Panc1 (cell line): ENCODE data around the gene PPP1R36. TPM values are rescaled to one million over a fixed set of nuclear protein-coding genes. Genes with fewer than 3 reads are reported as not detected.

ENCODE experiments used
- ATAC-seq: fragments of 200-7000 bp; cut with Tn5 transposase; 2 replicates; pipeline ENCODE4 v1.9.1; 2020; ENCODE audit warnings: mild to moderate bottlenecking, moderate library complexity
- BruUV-seq: library from RNA; stranded (reverse); fragments of 400-500 nt; replicated peaks from 2 replicates; lab custom pipeline; 2021; lab: Mats Ljungman, UMichigan
- CTCF ChIA-PET: fragments of 300-600 bp; sonication (Branson Sonifier 250); formaldehyde crosslinking; loops from one replicate; lab custom pipeline; 2022; ENCODE audit warnings: antibody characterized with exemption; lab: Charles Lee
- POLR2A ChIA-PET: fragments of 300-600 bp; sonication (Branson Sonifier 250); formaldehyde crosslinking; loops from one replicate; lab custom pipeline; 2022; ENCODE audit warnings: antibody characterized with exemption; lab: Charles Lee
- DNase-seq: peaks from one replicate; pipeline ENCODE4 v3.0.0-alpha.2; 2010; ENCODE audit warnings: low read depth, low spot score
- H3K27ac ChIP-seq: 2 replicates; pipeline ENCODE4 v1.5.1; 2011; ENCODE audit warnings: mild to moderate bottlenecking, low read length, inconsistent platforms
- H3K27me3 ChIP-seq: fragments of 200-500 bp; sonication (Bioruptor generic); 2 replicates; pipeline ENCODE4 v1.6.0; 2014; ENCODE audit warnings: low read length, inconsistent platforms; ENCODE audit not compliant: control insufficient read depth, insufficient read depth
- H3K36me3 ChIP-seq: fragments of 200-500 bp; sonication (Bioruptor generic); 2 replicates; pipeline ENCODE4 v1.5.1; 2014; ENCODE audit warnings: inconsistent platforms, mild to moderate bottlenecking, low read length, moderate library complexity; ENCODE audit not compliant: control insufficient read depth, insufficient read depth
- H3K4me1 ChIP-seq: 2 replicates; pipeline ENCODE4 v1.5.1; 2011; ENCODE audit warnings: inconsistent platforms, mild to moderate bottlenecking, low read length, moderate library complexity; ENCODE audit not compliant: control insufficient read depth, insufficient read depth
- H3K4me3 ChIP-seq, 2 experiments: 2 replicates each; pipeline ENCODE4 v1.5.1; 2011 to 2012; ENCODE audit warnings: low read depth in 2 of 2, low read length in 2 of 2, mild to moderate bottlenecking in 2 of 2, inconsistent platforms in 1 of 2, moderate library complexity in 1 of 2
- H3K9me3 ChIP-seq: fragments of 200-500 bp; sonication (Bioruptor generic); 2 replicates; pipeline ENCODE4 v1.5.1; 2014; ENCODE audit warnings: low read depth, mild to moderate bottlenecking, inconsistent platforms, low read length, moderate library complexity; ENCODE audit not compliant: control insufficient read depth, insufficient read depth
- CTCF ChIP-seq: fragments of 450-650 bp; IDR thresholded peaks from 2 replicates; pipeline ENCODE4 v1.5.1; 2017; ENCODE audit warnings: mild to moderate bottlenecking
- POLR2AphosphoS5 ChIP-seq: IDR thresholded peaks from 2 replicates; pipeline ENCODE4 v1.6.1; 2012; ENCODE audit warnings: mild to moderate bottlenecking, low read depth, low read length, moderate library complexity
- REST ChIP-seq, 2 experiments: IDR thresholded peaks; 2 replicates each; pipeline ENCODE4 v1.6.1; 2011 to 2012; ENCODE audit warnings: low read depth in 2 of 2, control low read depth in 1 of 2, low read length in 1 of 2, mild to moderate bottlenecking in 1 of 2, moderate library complexity in 1 of 2; ENCODE audit not compliant: insufficient read depth in 1 of 2
- SIN3A ChIP-seq: IDR thresholded peaks from 2 replicates; pipeline ENCODE4 v1.6.1; 2012; ENCODE audit warnings: low read depth, mild to moderate bottlenecking, low read length, moderate library complexity, borderline replicate concordance; ENCODE audit not compliant: insufficient read depth
- TCF7L2 ChIP-seq: IDR thresholded peaks from 2 replicates; pipeline ENCODE4 v1.6.1; 2011; ENCODE audit warnings: mild to moderate bottlenecking, low read depth, low read length, inconsistent platforms
- in situ Hi-C: cut with HindIII; loops from 2 replicates; pipeline ENCODE4 v1.10.0; 2016; ENCODE audit warnings: low sequenced_read_pairs, low pct_unique_long_range_greater_than_20kb
- intact Hi-C: fragments of 100-400 bp; cut with micrococcal nuclease; formaldehyde crosslinking; loops from one replicate; pipeline ENCODE4 v1.10.0; 2022; ENCODE audit not compliant: unreplicated experiment
- total RNA-seq: library from RNA; stranded (reverse); gene quantifications from one replicate; pipeline ENCODE4 v1.2.1, GENCODE V29; 2021; ENCODE audit not compliant: unreplicated experiment

PPP1R36 gene
- total RNA-seq, 1 experiment from 2014 or later = 0.69 TPM

GRCh38 chr14:64605926-64606685 lies 56.3 kb downstream of the PPP1R36 start:
- ATAC-seq = no peak
- BruUV-seq = no TSS peak
- no peak overlapping the region for H3K27ac ChIP-seq
- intact Hi-C loops (no loop called here), in situ Hi-C loops (no loop called here)
- H3K36me3 ChIP-seq = no peaks in the 10 kb centered on the region
- ChIA-PET CTCF (no interaction called here), POLR2A (no interaction called here)
- no peak for DNase-seq
- H3K4me1 ChIP-seq = no peaks in the 10 kb centered on the region
- TF ChIP-seq SIN3A (no peak), TCF7L2 (no peak), CTCF (no peak), REST (IDR thresholded peaks at IDR 0.05; ENCODE audit: insufficient read depth in 1 of 2, low read depth in 2 of 2, low read length in 1 of 2) (no peak), POLR2AphosphoS5 (no peak)
- H3K9me3 ChIP-seq = no peaks in the 10 kb centered on the region
- no peaks in the 10 kb centered on the region for H3K27me3 ChIP-seq
- H3K4me3 ChIP-seq = no peak overlapping the region

GRCh38 chr14:64610049-64610746 lies 60.4 kb downstream of the PPP1R36 start:
- in situ Hi-C loops (no loop called here), intact Hi-C loops (no loop called here)
- H3K27ac ChIP-seq = no peak overlapping the region
- H3K9me3 ChIP-seq = no peaks in the 10 kb centered on the region
- DNase-seq (no peak), ATAC-seq (no peak)
- no peaks in the 10 kb centered on the region for H3K36me3 ChIP-seq
- no peak overlapping the region for H3K4me3 ChIP-seq
- no TSS peak for BruUV-seq
- H3K4me1 ChIP-seq = no peaks in the 10 kb centered on the region; the same call in 1 of the 2 replicates
- H3K27me3 ChIP-seq = no peaks in the 10 kb centered on the region
- TF ChIP-seq REST (IDR thresholded peaks at IDR 0.05; ENCODE audit: insufficient read depth in 1 of 2, low read depth in 2 of 2, low read length in 1 of 2) (no peak), TCF7L2 (no peak), POLR2AphosphoS5 (no peak), SIN3A (no peak), CTCF (no peak)
- POLR2A ChIA-PET = no interaction called here
- CTCF ChIA-PET = no interaction called here
